Measurements from ENCODE around the gene MORN4.

DNA sequence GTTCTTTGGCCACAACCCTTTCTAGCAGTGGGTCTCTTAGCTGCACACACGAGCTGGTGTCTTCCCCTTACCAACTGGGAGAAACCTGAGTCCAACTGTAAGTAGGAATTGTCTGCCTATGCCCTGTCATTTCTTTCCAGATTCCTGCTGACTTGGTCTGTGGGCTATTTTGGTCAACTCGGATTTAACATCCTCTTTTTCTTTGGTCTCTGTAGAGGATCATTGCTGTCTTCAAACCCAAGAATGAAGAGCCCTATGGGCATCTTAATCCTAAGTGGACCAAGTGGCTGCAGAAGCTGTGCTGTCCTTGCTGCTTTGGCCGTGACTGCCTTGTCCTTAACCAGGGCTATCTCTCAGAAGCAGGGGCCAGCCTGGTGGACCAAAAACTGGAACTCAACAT, 17.4 kb upstream of the MORN4 start:
- no peak for TF ChIP-seq POLR2A (IDR thresholded peaks at IDR 0.05; ENCODE audit: low read length)
- TF ChIP-seq GATA1 (IDR thresholded peaks at IDR 0.05; ENCODE audit: low read depth, low read length): no peak
